Urinary bladder (tissue), 4 donors: ENCODE measurements around the gene STH. TPM values are rescaled to one million over a fixed set of nuclear protein-coding genes. Genes with fewer than 3 reads are reported as not detected.
"Not testable (repeated sequence)": the region's sequence is repeated elsewhere in the genome, so short reads cannot be mapped to it uniquely, and the experiment has no call there.

Experiments
- DNase-seq: peaks from one replicate; pipeline ENCODE4 v3.0.0-alpha.2; 2015; ENCODE audit errors: extremely low spot score
- H3K27ac ChIP-seq: one replicate; pipeline ENCODE4 v1.5.1; 2013; ENCODE audit warnings: low read depth, mild to moderate bottlenecking, moderate library complexity
- H3K36me3 ChIP-seq: one replicate; pipeline ENCODE4 v1.6.1; 2013; ENCODE audit warnings: mild to moderate bottlenecking, moderate library complexity; ENCODE audit not compliant: insufficient read depth
- H3K4me1 ChIP-seq: one replicate; pipeline ENCODE4 v1.6.1; 2013; ENCODE audit warnings: mild to moderate bottlenecking, moderate library complexity; ENCODE audit not compliant: insufficient read depth
- H3K4me3 ChIP-seq: one replicate; pipeline ENCODE4 v1.5.1; 2013; ENCODE audit warnings: low read depth, low read length
- WGBS: extraction: QIAGEN DNeasy Blood & Tissue Kit; methylation state at CpG from one replicate; pipeline ENCODE4 v1.1.7; 2013; 5-methylcytosine and 5-hydroxymethylcytosine counted together
- polyA plus RNA-seq: library from polyadenylated mRNA; stranded (reverse); fragments of 200-250 nt; gene quantifications from one replicate; pipeline ENCODE4 v1.2.3, GENCODE V29; 2013
- total RNA-seq: library from RNA; depleted of rRNA; stranded (reverse); fragments of >200 nt; gene quantifications from one replicate; pipeline ENCODE4 v1.2.3, GENCODE V29; 2014
- donor health status: healthy with polysubstance abuse.
- donor health status: healthy.

STH gene, protein sequence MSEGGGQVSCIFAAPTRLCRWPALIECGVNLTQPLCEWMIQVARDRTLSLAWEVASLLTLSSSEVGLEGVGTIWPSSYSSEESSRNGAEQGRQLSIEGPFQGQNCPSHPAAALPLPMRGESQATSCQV
- not detected for total RNA-seq
- polyA plus RNA-seq: not detected

GRCh38 chr17:45998987-45999899 lies at the start of gene STH:
Gene STH, plus strand, starts transcription at chr17:45999250. Its CDS starts 30 bp downstream, at chr17:45999280.
- whole genome bisulfite sequencing: 79% methylated on average over 8 of the region's 8 CpGs
- Histone ChIP-seq H3K4me3 (no peak within 1 kb of the TSS), H3K27ac (no peak within 1 kb of the TSS), H3K36me3 (no peaks in the 10 kb centered on the region), H3K4me1 (no peaks in the 10 kb centered on the region)
- DNase-seq: no peak

GRCh38 chr17:45949755-45950320 lies 49.2 kb upstream of the STH start:
- H3K4me1 ChIP-seq: no peaks in the 10 kb centered on the region
- 84% methylated on average over 9 of the region's 9 CpGs for WGBS
- H3K4me3 ChIP-seq: no peak overlapping the region
- H3K36me3 ChIP-seq: no peaks in the 10 kb centered on the region
- DNase-seq: no peak
- no peak overlapping the region for H3K27ac ChIP-seq

GRCh38 chr17:45950888-45951287 lies 48.2 kb upstream of the STH start:
- Histone ChIP-seq H3K27ac (no peak overlapping the region), H3K4me1 (no peaks in the 10 kb centered on the region), H3K36me3 (no peaks in the 10 kb centered on the region), H3K4me3 (no peak overlapping the region)
- no peak for DNase-seq
- WGBS: 77% methylated on average over 8 of the region's 8 CpGs

DNA sequence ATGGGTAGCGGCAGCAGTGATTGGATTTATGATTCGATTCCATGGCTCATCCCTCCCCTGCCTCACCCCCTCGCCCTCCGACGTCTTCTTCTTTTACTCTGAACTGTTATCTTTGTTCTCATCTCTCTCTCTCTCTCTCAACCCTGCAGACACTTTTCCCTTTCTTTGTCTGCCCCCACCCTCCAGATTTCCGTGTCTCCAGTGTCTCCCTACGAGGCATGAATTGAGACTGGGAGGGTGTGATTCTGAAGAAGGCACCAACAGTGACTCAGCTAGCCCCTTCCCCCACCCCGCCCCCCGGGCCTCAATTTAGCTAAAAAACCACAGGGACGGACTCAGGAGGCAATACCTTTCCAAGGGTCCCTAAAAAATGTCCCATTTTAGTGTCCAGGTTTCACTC lies 47.6 kb upstream of the STH start:
- DNase-seq: no peak
- no peak overlapping the region for H3K4me3 ChIP-seq
- H3K27ac ChIP-seq: no peak overlapping the region
- 51% methylated on average over 10 of the region's 10 CpGs for WGBS
- H3K36me3 ChIP-seq: no peaks in the 10 kb centered on the region
- H3K4me1 ChIP-seq: no peaks in the 10 kb centered on the region

DNA sequence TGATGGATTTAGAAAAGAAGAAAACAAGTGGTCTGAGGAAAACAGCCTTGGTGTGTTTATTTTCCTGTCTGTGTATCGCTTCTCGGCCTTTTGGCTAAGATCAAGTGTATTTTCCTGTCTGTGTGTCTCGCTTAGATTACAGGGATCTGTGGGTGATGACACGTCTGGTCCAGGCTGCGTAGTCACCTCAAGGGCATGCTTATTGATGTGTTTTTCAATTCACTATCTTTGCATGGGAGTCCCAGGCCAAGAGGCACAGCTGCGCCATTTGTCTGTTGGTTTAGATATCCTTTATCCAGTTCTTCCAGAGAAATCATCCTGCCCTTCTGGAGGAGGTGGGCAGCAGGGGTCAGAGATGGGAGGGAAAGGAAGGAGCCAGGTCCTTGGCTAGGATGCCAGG lies 47.1 kb upstream of the STH start:
- Histone ChIP-seq H3K4me1 (no peaks in the 10 kb centered on the region), H3K36me3 (no peaks in the 10 kb centered on the region), H3K4me3 (no peak overlapping the region), H3K27ac (no peak overlapping the region)
- WGBS: 60% methylated on average over 6 of the region's 6 CpGs
- DNase-seq: no peak

DNA sequence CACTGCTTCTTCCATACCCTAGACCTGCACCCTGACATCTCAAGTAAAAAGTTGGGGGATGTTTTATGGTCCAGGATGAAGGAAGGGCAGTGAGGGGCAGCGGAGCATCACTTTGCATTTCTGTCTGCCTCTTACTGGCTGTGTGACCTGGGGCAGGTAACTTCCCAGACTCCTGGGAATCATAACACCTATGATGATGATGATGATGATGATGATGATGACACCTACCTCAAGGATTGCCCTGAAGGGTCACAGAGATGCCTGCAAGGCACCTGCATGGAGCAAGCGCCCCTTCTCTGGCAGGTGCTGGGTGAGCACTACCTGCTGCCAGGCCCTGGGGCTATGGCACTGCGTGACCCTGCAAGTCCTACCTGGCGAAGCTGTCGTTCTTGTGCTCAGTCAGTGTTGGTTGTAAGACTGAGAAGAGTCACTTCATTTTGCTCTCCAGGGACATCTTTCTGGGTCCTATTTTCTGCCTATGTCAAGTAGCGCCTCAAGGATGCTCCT lies 46.2 kb upstream of the STH start:
- no peaks in the 10 kb centered on the region for H3K4me1 ChIP-seq
- WGBS: 97% methylated on average over 6 of the region's 6 CpGs
- no peak for DNase-seq
- H3K4me3 ChIP-seq: no peak overlapping the region
- H3K36me3 ChIP-seq: no peaks in the 10 kb centered on the region
- no peak overlapping the region for H3K27ac ChIP-seq

DNA sequence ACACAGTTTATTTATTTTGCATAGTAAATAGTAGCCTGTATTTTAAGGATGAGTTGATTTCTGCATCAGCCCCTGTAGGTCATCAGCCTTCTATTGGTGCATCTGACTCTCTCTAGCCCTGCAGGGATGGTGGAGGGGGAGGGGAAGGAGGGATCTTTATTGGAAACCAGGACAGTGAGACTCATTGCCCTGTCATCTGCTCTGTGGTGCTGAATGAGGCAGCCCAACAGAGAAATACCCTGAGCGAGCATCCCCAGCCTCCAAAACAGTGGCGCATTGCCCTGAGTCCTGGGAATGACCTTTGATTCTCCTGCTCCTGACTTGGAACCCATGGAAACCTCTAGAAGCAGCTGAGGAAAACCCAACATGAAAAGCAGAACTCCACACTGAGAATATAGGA lies 45.5 kb upstream of the STH start:
- H3K27ac ChIP-seq: no peak overlapping the region
- WGBS: 77% methylated on average over 2 of the region's 2 CpGs

GRCh38 chr17:45954914-45955313 lies 44.1 kb upstream of the STH start:
- H3K27ac ChIP-seq: no peak overlapping the region
- WGBS: 75% methylated on average over 11 of the region's 11 CpGs
- H3K36me3 ChIP-seq: no peaks in the 10 kb centered on the region
- no peak for DNase-seq
- H3K4me3 ChIP-seq: no peak overlapping the region
- H3K4me1 ChIP-seq: no peaks in the 10 kb centered on the region

More for the DNA sequence above, 45.5 kb upstream of the STH start:
- DNase-seq: no peak
- no peaks in the 10 kb centered on the region for H3K4me1 ChIP-seq
- H3K36me3 ChIP-seq: no peaks in the 10 kb centered on the region
- H3K4me3 ChIP-seq: no peak overlapping the region

DNA sequence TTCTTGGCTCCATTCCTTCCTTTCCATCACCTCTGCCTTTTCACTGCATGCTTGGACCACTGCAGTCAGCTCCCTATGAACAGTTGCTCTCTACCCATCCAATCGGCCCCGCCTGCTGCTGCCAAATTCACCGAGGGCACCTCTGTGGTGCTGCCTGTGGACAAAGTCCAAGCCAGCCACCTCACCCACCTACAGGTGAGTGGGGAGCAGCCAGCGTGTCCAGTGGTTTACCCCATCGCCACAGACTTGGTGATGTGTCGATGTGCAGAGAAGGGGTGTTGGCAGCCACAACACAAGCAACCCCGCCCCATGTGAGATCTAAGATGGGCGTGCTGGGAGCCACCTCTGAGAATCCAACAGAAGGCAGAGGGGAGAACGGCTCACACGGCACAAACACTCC lies 43.7 kb upstream of the STH start:
- 90% methylated on average over 10 of the region's 10 CpGs for WGBS
- Histone ChIP-seq H3K4me1 (no peaks in the 10 kb centered on the region), H3K36me3 (no peaks in the 10 kb centered on the region), H3K4me3 (no peak overlapping the region), H3K27ac (no peak overlapping the region)
- DNase-seq: no peak

DNA sequence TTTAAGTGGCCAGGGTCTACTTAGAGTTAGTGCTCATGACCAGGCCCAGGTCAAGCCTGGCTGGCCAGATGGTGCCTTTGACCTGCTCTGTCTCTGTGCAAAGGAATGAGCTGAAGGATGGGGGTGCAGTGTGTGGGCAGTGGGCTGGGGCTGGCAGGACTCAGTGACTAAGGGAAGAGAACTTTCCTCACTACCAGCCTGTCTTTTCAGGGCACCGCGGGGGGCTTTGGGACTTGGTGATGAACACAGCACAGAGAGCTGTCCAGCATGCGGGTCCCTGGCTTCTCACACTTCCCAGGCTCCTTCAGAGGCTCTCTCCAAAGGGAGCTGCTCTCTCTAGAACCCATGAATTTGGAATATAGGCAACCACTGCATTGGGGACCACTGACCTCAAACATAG lies 43.0 kb upstream of the STH start:
- Histone ChIP-seq H3K4me3 (no peak overlapping the region), H3K27ac (no peak overlapping the region), H3K36me3 (no peaks in the 10 kb centered on the region), H3K4me1 (no peaks in the 10 kb centered on the region)
- no peak for DNase-seq
- WGBS: 93% methylated on average over 3 of the region's 3 CpGs

- H3K27ac ChIP-seq, H3K4me1 ChIP-seq, DNase-seq, H3K4me3 ChIP-seq, H3K36me3 ChIP-seq: not testable (repeated sequence)
- WGBS: 91% methylated on average over 4 of the region's 4 CpGs
Observed at GRCh38 chr17:45956746-45957145, 42.3 kb upstream of the STH start.

DNA sequence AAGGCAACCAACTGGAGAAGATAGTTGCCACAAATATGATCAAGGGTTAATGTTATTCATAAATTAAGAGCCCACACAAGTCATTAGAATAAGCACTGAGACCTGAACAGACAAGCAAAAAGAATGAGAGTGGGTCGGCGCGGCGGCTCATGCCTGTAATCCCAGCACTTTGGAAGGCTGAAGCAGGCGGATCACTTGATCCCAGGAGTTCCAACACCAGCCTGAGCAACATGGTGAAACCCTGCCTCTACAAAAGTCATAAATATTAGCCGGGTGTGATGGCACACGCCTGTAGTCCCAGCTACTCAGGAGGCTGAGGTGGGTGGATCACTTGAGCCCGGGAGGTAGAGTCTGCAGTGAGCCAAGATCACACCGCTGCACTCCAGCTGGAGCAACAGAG lies 40.7 kb upstream of the STH start:
- 85% methylated on average over 9 of the region's 9 CpGs for WGBS
- Histone ChIP-seq H3K27ac (no peak overlapping the region), H3K4me1 (no peaks in the 10 kb centered on the region), H3K36me3 (no peaks in the 10 kb centered on the region), H3K4me3 (no peak overlapping the region)
- DNase-seq: no peak

DNA sequence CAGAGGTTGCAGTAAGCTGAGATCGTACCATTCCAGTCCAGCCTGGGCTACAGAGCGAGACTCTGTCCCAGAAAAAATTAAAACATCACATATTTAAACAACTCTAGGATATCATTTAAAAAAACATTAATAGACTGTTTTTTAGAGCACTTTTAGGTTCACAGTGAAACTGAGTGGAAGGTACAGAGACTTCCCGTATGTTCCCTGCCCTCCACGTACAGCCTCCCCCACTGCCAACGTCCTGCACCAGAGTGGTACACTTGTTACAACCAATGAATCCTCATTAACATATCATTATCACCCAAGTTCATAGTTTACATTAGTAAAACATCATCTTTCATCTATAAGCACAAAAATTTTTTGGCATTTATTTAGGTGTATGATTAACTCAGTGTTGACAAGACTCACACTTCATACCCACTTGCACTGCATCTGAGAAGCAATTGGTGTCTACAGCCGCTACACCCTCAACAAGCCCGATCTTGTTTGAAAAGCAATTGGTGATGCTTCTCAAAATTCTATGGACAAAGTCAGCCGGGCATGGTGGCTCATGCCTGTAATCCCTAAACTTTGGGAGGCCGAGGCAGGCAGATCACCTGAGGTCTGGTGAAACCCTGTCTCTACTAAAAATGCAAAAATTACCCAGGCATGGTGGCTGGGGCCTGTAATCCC lies 39.9 kb upstream of the STH start:
- no peak for DNase-seq

More for the DNA sequence above, 39.9 kb upstream of the STH start:
- Histone ChIP-seq H3K36me3 (no peaks in the 10 kb centered on the region), H3K4me1 (no peaks in the 10 kb centered on the region), H3K4me3 (no peak overlapping the region), H3K27ac (no peak overlapping the region)
- WGBS: 81% methylated on average over 9 of the region's 9 CpGs
